Nucleus accumbens (tissue), 56 donors: ENCODE results near the gene CCL21.

Experiments used
- DNase-seq, 56 donors: peaks; one replicate each; lab custom pipeline; 2025; lab: John Stamatoyannopoulos, UW

Gene CCL21

DNA sequence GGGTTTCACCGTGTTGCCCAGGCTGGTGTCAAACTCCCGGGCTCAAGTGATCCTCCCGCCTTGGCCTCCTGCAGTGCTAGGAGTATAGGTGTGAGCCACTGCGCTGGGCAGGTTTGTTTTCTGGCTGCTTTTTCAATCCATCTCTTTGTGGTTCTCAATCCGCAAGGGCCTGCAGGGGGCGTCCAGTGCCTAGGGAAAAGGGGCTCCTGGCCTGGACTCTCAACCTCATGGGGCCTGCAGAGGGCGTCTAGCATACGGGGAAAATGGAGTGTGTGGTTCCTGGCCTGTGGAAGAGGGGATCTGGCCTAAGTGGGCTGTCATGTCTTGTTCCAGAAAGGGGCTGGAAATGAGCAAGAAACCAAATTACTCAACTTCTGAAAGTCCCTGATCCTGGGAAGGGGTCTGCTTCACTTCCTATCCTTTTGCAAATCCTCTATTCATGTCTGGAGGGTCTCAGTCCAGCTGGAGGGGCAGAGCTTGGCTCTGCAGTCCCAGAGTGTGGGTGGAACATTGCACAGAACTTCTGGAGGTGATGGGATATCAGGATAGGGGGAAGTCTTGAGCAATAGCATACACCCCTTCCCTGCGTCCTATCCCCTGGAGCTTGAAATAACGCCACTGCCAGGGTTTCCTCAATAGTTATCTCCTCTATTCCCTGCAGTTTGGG lies 34.8 kb downstream of the CCL21 start:
- peak in 12 of 56 donors; percentile 3 to 60 (median 12) for DNase-seq

DNA sequence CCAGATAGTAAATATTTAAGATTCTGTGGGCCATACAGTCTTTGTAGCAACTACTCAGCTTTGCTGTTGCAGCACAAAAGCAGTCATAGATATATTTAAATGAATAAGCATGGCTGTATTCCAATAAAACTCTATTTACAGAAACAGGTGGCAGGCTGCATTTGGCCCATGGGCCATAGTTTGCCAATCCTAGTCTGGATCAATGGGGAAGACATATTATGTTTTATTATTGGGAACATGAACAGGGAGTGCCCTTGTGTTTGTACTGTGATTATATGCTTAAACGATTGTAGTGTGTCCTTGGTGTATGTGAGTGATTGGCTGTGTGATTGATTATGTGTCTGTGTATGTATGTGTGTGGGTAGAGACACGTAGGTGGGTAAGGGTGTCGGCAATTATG lies 35.5 kb downstream of the CCL21 start:
- no peak for DNase-seq

GRCh38 chr9:34671307-34671706 lies 38.6 kb downstream of the CCL21 start:
- no peak for DNase-seq

DNA sequence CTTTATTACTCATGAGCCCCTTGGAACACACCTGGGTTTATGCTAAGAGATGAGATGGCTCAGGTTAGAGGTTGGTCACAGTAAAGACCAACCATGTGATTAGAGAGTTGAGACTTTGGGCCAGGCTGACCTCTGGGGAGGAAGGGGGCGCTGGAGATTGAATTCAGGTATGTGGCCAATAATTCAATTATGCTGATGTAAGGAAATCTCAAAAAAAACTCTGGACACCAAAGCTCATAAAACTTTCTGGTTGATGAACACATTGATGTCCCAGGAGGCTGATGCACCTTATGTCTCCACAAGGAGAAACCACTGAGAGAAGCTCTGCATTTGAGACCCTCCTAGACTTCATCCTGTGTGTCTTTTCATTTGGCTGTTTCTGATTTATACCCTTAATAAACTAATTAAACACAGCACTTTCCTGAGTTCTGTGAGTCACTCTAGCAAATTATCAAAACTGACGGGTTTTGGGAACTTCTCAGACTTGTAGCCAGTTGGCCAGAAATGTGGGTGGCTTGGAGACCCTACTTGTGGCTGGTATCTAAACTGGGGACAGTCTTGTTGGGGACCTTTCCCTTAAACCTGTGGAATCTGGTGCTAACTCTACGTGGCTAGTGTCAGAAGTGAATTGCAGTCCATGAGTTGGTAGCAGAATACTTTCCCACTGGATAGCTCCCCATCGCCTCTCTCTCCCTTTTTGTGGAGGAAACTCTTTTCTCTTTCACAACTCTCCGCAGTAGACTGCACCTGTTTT lies 40.0 kb downstream of the CCL21 start:
- DNase-seq, result no peak

DNA sequence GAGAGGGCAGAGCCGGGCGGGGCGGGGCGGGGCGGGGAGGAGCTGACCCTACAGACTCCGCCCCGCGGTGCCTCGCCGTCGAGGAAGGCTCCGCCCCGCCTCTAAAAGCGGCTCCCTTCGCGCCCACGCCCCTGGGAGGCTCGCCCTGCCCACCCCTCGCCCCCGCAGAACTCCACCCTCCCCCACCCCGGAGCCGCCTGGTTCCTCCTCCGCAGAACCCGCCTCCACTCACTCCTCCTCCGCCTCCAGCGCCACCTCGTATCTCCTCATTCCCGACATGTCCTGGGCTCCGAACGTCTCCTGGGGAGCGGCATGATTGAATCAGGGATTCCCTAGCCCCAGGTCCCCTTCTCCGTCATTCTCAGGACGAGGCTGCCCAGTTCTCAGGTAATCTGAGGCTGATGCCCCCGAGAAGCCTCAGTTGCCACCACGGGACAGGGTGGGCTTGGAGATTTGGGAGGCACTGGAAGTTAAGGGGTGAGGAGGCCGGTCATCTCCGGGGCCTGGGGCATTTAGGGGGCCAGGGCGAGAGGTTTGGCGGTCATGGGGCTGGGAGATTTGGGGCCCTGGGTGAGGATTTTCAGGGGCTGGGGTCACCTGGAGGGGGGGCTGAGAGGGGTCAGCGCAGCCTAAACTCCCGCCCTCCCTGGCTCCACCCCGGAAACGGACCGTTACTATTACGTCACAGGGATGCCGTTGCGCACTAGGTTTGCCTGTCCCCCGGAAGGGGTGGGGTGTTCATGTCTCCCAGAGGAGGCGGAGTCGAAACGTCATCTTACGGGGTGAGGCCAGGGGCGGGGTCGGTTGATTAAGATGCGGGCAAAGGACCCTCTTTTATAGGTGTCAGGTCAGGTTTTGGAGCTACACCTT lies 44.3 kb downstream of the CCL21 start:
- peak; percentile 62 to 98 (median 90) for DNase-seq

GRCh38 chr9:34665067-34665380 lies 44.9 kb downstream of the CCL21 start:
- no peak for DNase-seq

GRCh38 chr9:34664281-34665066 lies 45.5 kb downstream of the CCL21 start:
- DNase-seq, result peak in 51 of 56 donors; percentile 7 to 86 (median 53)

DNA sequence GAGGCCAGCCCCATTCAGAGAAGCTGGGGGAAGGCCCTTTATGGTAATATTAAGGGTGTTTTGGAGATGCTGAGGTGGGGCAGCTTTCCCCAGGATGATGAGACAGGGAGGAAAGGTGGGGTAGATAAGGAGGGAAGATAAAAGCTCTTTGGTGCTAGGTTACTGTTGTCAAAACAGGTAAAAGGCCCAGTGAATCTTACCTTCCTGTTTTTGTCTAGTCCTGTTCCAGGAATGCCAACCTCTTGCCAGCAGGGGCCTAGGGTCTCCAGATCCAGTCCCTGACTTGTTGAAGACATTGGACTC lies 46.7 kb downstream of the CCL21 start:
- no peak for DNase-seq

DNA sequence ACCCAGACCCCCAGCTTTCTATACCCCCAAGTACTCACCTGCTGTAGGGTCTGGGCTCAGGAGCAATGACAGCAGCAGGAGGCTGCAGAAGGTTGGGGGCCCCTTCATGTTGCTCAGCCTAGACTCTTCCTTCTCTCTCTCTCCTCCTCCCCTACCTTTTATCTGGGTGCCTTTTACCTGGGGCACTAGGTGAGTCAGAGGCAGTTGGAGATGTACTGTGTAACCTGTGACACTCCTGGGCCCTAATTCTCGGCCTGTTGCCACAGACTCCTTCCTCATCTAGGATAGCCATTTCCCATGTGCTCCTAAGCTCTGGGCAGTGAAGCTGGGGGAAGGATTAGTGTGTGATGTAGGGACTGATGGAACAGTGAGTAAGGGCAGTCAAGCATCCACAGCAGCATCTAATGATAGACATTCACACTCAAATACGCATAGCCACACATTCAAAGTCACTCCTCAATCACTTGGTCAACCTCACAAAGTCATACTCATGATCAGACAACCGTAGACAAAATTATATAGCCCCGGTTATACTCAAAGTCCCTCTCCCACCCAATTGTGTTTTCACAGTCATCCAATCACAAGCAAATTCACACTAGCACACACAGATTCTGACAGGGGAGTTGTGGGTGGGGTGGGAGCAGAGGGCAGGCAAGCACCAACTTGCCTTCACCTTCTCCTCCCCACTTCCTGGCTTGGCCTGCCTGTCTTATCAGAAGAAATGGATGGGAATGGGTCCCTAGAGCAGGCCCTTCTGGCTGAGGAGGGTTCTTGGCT lies 47.2 kb downstream of the CCL21 start, which contains the start of gene CCL27:
Gene CCL27, minus strand, starts transcription at position 132 of the 777 bp plus-strand sequence. Its CDS starts 24 bp downstream, at position 108.
- no peak for DNase-seq

DNA sequence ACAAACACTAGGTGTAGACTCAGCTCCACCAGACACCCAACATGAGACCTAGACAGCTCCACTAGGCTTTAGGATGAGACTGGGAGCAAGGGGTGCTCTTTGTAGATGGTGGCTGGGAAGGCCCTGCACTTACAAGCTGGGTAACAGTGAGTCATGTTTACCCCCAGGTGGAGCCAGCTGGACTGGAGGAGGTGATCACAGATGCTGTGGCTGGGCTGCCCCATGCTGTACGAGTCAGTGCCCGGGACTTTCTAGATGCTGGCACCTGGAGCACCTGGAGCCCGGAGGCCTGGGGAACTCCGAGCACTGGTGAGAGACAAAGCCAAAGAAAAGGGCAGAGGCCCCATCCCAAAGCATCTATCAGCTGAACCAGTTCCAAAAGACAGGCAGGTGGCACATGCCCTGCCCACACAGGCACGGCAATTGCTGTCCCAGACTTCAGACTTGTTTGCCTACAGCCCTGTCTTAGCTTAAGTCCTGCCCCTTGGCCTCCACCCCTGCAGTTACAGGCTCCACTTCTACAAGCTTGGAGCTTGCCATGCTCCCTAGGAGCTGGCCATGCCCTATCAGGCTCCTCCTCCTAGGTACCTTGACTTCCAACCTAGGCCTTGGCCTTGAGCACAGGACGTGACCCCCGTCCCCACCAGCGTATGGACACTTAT lies 50.2 kb downstream of the CCL21 start:
- no peak for DNase-seq
